ENCODE measurements around the gene SOCS3.

- TF ChIP-seq ETS1 (IDR thresholded peaks at IDR 0.05), result no peak
- no peak for TF ChIP-seq JUNB (IDR thresholded peaks at IDR 0.05; ENCODE audit: unreplicated experiment)
These were observed 49.5 kb upstream of the SOCS3 start for GRCh38 chr17:78409191-78409928.
